NCI-H1417 (cell line): ENCODE data around the gene CLECL1.
"Not testable (repeated sequence)": the region's sequence is repeated elsewhere in the genome, so short reads cannot be mapped to it uniquely, and the experiment has no call there.

Source experiments
- DNase-seq, 3 experiments: peaks; one replicate each; lab custom pipeline; 2025; lab: John Stamatoyannopoulos, UW

Gene CLECL1

GRCh38 chr12:9695661-9696060 is 37.2 kb downstream of the CLECL1 start:
- DNase-seq = not testable (repeated sequence)

DNA sequence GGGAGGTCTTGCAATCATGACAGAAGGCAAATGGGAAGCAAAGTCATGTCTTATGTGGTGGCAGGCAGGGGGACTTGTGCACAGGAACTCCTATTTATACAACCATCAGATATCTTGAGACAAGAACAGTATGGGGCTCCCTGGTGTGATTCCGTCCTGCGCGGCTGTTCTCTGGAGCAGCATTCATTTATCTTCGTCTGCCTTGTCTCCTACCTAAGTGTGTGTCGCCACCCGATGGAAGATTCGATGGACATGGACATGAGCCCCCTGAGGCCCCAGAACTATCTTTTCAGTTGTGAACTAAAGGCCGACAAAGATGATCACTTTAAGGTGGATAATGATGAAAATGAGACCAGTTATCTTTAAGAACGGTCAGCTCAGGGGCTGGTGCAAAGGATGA is 37.7 kb downstream of the CLECL1 start:
- not testable (repeated sequence) for DNase-seq

GRCh38 chr12:9694241-9694640 is 38.7 kb downstream of the CLECL1 start:
- DNase-seq = no peak

DNA sequence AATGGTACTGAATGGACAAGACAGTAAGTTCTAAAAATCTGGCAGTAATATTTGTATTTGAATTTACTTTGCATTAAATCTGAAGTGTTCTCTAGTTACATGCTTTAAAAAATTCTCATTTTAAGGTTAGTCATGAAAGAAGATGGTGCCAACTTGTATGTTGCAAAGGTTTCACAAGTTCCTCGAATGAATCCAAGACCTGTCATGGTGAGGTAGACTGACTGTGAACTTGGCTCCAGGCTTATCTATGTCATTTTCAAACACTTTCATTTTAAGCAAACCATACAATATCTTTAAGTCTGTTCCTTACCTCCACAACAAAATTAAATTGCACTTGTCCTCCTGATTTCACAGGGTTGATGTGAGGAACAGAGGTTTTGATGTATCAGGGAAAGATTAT is 40.0 kb downstream of the CLECL1 start:
- no peak for DNase-seq

- DNase-seq = no peak
Measured at GRCh38 chr12:9687228-9687627, 45.7 kb downstream of the CLECL1 start.

DNA sequence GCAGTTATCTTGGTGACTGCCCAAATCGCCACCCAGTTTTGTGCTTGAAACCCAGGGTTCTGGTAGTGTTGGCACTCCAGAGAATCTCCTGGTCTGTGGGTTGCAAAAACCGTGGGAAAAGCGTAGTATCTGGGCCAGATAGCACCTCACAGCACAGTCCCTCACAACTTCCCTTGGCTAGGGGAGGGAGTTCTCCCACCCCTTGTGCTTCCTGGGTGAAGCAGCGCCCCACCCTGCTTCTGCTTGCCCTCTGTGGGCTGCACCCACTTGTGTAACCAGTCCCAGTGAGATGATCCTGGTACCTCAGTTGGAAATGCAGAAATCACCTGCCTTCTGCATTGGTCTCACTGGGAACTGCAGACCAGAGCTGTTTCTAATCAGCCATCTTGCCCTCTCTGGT is 47.0 kb downstream of the CLECL1 start:
- no peak for DNase-seq

GRCh38 chr12:9685366-9685765 is 47.5 kb downstream of the CLECL1 start:
- DNase-seq = peak in 1 of 3 experiments; percentile 10

DNA sequence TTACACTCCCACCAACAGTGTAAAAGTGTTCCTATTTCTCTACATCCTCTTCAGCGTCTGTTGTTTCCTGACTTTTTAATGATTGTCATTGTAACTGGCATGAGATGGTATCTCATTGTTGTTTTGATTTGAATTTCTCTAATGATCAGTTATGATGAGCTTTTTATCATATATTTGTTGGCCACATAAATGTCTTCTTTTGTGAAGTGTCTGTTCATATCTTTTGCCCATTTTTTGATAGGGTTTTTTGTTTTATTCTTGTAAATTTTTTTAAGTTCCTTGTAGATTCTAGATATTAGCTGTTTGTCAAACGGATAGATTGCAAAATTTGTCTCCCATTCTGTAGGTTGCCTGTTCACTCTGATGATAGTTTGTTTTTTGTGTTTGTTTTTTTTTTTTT is 49.9 kb downstream of the CLECL1 start:
- not testable (repeated sequence) for DNase-seq

DNA sequence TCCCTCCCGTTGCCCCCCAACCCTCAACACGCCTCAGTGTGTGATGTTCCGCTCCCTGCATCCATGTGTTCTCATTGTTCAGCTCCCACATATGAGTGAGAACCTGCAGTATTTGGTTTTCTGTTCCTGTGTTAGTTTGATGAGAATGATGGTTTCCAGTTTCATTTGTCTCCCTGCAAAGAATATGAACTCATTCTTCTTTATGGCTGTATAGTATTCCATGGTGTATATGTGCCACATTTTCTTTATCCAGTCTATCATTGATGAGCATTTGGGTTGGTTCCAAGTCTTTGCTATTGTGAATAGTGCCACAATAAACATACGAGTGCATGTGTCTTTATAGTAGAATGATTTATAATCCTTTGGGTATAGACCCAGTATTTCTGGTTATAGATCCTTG is 50.4 kb downstream of the CLECL1 start:
- not testable (repeated sequence) for DNase-seq

DNA sequence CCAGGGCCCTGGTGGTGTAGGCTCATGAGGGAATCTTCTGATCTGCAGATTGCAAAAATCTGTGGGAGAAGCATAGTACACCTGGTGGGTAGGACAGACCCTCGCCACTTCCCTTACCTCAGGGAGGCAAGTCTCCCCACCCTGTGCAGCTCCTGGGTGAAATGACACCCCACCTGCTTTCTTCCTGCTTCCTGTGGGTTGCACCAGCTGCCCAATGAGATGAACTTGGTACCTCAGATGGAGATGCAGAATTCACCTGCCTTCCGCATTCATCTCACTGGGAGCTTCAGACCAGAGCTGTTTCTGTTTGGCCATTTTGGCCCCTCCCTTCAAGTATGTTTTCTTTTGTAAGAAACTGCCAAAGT is 58.7 kb downstream of the CLECL1 start:
- no peak for DNase-seq

- no peak for DNase-seq
Measured at GRCh38 chr12:9673404-9674225, 59.3 kb downstream of the CLECL1 start.
